GM21619 (cell line): ENCODE data around the gene INCA1.

Experiments used
- ATAC-seq: cut with Tn5 transposase; IDR thresholded peaks from one replicate; pipeline ENCODE4 v1.9.1; 2021; ENCODE audit not compliant: unreplicated experiment

INCA1 gene

DNA sequence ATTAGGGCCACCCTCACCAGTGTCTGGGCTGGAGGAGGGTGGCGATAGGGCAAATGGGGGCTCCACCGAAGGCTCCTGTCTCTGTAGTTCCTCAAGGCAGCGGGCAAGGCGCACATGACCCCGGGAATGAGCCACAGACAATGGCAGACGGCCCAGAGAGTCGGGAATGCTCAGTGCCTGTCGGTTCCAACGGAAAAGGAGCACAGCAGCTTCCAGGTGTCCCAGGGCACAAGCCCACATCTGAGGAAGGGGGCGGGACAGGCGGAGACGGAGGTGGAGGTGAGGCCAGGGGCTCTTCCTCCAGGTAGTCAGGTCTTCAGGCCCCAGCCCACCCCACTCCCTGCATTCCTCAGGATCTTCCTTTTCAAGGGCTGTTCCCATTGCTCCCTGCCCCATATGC lies 24.6 kb downstream of the INCA1 start:
- ATAC-seq = no peak

DNA sequence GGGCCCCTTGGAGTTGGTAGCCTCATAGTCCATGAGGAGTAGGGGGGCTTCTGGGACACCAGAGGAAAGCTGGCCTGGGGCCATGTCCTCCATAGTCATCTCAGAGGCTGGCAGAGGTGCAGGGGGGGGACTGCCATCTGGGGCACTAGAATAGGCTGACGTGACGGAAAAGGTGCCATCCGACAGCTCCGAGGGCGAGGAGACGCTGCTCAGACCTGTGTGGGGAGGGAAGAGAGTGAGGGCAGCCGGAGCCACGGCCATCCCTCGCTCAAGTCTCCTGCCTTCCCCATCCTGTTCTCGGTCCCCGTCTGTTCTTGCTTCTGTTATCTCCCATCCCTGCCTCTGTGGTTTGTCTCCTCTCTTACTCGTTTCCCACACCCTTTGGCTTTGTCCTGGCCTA lies 25.0 kb downstream of the INCA1 start:
- no peak for ATAC-seq

DNA sequence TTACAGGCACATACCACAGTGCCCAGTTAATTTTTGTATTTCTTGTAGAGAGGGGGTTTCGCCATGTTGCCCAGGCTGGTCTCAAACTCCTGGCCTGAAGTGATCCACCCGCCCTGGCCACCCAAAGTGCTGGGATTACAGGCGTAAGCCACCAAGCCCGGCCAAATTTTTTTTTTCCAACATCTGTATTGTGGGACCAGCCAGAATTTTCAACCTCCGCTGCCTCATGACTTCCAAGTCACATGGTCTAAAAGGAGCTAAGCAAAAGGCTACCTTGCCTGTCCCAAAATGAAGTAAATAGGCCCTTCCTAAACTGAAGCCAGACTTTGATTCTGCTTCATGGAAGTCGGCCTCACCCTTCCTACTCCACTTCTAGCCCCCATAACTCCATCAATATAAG lies 25.5 kb downstream of the INCA1 start:
- ATAC-seq = no peak

DNA sequence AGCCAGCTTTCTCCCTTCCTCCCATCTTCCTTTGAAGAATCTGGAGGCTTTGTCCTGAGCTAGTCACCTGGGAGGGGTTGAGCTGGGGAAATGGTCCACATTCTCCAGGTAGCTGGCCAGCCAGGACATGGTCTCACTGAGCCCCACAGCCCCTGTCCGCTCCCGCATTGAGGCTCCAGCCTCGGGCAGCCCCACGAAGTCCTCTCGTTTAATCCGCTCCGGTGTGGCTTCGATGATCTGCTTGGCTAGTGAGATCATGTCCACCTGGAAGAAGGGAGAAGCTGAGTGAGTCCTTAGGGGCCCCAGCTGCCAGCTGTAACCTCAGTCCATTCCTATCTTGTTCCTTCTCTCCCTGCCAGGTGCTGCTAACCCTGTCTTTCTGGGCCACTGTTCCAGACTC lies 27.0 kb downstream of the INCA1 start:
- ATAC-seq = no peak

DNA sequence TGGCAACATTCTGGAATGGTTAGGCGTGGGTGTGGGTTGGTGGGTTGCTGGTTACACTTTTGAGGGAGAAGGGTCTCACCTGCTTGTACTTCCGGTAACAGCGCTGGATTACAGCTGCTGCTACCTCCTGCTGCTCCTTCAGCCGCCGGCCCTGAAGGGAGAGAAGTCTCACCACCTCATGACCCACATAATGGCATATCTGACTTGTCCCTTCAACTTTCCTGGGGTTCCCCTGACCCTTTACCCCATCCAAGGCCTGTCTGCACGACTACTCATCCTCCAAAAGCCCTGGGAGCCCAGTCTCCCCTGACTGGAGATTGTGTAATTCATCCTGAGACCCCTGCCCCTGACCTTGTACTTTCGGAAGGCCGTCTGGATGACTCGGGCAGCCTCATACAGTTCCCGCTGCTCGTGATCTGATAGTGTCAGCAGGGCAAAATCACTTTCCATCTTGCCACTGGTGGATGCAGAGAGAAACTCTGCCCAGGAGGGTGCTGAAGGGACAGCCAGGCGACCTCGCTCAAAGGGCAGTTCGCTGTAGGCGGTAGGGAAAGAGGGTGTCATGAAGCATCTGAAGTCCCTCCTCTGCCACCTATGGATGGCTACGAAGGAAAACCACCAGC lies 27.7 kb downstream of the INCA1 start:
- ATAC-seq = no peak

DNA sequence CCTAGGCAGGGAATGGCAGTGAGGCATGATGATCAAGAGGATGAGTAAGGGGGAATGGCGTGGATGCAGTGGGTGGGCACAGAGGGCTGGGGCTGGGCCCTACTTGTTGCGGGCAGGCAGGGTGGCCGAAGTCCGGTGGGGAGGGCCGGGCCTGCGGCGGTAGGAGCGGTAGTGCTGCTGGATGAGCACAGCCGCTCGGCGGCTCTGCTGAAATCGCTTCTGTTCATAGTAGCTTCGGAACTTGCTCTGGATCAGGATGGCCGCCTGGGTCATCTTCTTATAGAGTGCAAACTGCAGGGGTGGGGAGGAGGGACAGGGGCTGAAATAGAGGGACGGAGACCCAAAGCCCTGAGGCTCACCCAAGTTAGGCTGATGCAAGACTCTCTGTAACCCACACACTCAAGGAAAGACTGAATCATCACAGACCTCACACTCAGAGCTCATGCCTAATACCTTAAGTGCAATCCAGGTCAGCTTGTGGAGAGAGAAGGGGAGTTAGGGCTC lies 28.2 kb downstream of the INCA1 start:
- no peak for ATAC-seq

DNA sequence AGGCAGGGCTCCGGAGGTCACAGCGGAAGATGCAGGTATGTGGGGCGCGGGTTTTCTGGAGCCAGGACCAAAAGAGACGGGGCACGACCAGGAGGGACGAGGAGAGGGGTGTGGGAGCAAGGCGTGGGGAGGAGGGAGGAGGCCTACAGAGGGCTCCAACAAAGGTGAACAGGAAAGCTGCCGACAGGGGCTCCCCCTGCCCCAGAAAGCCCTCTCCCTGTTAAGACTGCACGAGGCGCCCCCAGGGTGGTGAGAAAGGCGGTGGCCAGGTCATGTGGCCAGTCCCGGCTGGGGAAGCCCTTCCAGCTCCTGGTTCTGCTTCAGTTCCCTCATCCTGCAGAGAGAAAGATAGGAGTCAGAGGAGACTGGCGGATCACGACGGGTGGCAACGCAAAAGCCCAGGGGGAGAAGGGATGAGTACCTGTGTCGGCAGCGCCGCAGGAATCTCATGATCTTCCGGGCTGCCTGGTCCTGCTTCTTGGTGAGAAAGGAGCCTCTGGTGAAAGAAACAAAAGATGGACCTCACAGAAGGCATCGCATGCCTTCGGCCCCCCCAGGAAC lies 28.8 kb downstream of the INCA1 start:
- ATAC-seq = no peak

DNA sequence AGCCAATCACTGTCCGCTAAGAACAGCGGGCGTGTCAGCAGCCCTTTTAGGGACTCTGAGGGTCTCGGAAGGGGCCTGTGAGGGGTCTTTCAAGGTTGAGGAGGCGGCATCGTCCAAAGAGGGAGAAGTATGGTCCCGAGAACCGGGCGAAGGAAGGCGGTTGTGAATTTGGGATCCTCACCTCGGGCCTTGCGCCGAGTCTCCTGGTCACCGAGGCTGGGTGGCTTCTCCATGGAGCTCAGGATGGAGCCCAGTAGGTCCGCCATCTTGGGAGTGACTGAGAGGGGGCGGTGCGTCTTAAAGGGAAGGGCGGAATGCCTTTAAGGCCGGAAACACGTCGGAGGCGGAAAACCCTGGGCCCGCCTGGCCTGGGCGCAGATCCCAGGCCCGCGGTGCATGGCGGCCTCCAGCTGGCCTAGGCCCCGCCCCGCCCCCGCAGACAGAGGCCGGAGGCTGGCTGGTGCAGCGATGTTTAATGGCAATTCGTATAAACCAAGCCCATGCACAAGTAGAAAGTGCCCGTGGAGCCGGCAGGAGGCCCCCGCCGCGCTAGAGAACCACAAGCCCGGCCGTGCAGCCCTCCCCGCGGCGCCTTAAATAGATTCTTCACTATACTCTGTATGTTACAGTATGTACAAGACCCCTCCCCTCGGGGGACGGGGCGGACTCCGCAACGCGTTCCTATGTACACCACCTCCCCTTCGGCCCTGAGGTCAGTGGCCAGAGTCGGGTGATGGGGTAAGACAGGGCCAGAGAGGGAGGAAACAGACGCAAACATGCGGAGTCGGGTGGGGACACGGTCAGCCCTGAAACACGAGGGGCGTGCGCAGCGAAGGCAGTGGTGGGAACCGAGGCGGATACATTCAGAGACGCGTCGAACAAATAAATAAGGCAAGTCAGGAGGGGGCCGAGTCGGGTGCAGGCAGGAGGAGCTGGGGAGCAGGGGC lies 29.5 kb downstream of the INCA1 start, which contains the start of gene SPAG7:
SPAG7 (minus strand) TSS at position 279 of the 947 bp plus-strand sequence; CDS start at position 266, 13 bp downstream.
- peak; percentile 54 for ATAC-seq

DNA sequence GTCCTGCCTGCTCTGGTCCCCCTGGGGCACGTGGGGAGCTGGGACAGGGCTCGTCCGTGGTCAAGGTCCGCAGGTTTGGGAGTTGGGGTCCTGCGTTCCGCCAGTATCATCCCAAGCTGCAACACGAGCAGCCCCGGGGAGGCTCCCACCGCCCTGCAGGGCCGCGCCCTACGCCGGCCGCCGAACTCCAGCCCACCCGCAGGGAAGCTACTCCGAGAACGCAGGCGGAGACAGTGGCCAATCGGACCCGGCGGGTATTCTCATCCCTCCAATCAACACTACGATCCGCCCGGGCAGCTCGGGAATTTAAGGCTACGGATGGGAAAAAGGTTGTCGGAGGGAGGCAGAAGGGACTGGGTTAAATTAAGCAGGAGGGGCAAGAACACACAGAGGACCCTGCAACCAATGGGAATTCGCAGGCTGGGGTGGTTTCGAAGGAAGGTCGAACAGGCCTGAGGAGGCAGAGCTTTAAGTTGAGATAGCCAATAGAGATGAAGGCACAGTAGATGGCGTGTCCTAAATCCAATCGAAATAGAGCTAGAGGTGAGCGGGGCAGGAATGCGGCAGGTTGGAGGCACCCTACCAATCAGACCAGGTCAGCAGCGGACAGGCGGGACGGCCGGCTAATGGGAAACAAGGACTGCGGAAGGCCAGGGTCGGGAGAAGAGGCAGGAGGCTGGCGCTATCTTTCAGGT lies 30.3 kb downstream of the INCA1 start:
- ATAC-seq = peak; percentile 77

DNA sequence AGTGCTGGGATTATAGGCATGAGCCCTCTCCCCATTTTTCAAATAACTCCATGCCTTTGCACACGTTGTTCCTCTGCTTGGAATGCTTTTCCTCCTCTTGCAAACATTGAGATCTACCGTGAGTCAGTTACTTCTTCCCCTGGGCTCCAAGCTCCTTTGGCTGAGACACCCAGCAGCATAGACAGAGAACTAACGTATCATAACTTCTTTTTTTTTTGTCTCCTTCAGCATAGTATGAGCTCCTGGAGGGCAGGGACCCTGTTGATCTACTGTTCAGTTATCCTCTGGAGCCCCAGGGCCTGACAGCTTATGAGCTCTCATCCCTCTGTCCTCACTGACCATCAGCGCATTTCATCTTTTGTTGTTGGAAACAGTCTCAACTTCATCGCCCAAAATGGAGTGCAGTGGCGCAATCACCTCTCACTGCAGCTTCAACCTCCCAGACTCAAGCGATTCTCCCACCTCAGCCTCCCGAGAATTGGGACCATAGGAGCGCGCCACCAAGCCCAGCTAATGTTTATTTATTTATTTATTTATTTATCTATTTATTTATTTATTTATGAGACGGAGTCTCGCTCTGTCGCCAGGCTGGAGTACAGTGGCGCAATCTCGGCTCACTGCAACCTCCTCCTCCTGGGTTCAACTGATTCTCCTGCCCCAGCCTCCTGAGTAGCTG lies 31.9 kb downstream of the INCA1 start:
- ATAC-seq = no peak

DNA sequence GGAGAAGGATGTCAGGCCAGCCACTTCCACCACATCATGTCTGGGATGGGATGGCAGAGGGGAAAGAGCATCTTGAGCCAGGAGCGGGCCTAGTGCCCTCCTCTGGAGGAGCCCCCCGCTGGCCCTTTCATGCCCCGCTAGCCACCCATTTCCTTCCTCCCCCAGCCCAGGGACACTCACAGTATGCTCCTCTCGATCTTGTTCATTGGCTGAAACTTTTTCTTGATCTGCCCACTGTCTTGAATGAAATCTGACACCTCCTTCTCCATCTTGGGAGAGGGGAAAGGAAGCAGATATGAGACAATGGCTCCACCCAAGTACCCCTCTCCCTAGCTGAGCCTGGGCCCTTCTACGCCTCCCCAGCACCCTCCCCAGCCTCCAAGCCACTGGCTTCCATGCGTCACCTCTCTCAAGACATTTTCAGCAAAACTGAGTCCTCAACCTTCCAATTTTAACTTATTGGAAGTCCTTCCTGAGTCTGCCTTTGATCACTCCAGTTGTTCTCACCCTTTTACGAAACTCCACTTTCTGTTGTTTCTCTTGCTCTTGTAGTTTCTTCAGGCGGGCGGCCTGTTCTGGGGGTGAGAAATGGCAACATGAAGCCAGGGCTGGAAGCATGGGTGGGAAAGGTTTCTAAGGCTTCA lies 36.9 kb downstream of the INCA1 start:
- no peak for ATAC-seq

DNA sequence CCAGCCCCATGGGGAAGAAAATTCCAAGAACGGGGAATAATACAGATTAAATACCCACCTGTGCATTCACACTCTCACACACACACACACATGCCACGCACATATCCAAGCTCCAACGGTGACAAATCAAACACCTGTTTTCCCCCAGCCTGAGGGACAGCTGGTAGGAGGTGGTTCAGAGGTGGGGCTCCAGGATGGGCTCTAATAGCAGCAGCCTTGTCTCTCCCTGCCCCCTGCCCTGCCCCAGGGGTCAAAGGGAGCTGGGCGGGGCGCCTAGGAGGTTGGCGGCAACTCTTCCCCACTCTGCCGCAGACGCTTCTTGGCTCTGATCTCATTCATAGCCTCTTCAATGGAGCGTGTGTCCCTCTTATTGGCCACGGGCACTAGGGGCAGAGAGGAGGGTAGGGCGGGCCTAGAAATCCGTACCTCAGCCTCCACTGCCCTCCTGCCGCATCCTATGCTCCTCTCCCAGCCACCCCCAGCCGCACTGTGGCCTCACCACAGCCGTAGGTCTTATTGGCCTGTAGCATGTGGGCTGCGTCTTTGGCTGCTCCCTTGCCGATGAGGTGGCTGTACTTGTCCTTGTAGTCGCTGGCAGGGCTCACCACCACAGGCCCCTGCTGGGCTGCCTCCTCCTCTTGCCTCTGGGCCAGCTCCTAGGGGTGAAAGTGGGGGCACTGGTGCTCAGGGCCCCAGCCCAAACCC lies 37.9 kb downstream of the INCA1 start:
- ATAC-seq = no peak

DNA sequence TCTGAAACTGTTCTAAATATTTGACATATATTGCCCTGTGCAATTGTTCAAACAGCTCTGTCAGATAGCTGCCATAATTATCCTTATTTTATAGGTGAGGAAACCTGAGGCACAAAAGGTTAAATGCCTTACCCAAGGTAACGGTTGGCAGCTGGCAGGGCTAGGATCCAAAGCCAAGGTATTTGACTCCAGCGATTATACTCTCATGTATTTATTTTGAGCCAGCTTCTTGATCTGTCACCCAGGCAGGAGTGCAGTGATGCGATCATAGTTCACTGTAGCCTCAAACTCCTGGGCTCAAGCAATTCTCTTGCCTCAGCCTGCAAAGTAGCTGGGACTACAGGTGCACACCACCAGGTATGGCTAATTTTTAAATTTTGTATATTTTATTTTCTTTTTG lies 39.2 kb downstream of the INCA1 start:
- ATAC-seq = no peak

DNA sequence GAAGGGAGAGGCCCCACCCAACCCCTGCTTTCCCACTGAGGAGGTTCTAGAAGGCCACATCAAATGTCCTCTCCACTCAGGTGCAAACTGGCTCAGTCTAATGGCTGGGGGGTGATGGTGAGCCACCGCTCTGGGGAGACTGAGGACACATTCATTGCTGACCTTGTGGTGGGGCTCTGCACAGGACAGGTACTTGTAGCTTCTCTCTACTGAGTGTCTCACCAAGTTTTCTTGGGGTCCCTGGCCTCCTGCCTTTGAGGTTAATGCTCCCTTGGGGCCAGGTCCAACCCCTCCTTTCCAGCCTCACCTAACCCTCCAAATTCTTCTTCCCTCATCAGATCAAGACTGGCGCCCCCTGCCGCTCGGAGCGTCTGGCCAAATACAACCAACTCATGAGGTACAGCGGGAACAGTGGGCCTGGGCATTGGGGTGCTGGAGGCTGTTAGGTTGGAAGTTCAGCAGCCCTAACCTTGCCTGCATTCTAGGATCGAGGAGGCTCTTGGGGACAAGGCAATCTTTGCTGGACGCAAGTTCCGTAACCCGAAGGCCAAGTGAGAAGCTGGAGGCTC lies 40.7 kb downstream of the INCA1 start:
- ATAC-seq = no peak

DNA sequence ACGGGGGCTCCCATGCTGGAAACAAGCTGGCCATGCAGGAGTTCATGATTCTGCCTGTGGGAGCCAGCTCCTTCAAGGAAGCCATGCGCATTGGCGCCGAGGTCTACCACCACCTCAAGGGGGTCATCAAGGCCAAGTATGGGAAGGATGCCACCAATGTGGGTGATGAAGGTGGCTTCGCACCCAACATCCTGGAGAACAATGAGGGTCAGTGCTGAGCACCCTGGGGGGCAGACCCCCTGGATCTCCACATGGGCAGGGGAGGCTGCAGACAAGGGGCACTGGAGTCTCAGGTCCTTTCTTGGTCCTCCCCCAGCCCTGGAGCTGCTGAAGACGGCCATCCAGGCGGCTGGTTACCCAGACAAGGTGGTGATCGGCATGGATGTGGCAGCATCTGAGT lies 42.2 kb downstream of the INCA1 start:
- no peak for ATAC-seq

DNA sequence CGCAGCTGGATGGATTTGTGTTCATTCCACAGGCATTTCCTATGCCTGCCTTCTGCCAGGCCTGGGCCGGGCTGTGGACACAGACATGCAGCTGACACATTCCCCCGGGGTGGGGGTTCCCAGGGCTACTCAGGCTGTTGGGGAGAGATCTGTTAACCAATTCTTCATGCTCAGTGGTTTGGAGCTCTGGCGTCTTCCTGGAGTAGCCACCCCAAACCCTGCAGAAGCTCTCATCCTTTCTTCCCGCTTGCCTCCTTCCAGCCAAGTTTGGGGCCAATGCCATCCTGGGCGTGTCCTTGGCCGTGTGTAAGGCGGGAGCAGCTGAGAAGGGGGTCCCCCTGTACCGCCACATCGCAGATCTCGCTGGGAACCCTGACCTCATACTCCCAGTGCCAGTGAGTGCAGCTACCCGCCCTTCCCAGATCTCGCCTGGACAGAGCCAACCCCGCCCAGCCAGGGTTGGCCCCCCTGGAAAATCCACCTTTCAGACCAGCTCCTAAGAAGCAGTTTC lies 43.8 kb downstream of the INCA1 start:
- ATAC-seq = no peak

DNA sequence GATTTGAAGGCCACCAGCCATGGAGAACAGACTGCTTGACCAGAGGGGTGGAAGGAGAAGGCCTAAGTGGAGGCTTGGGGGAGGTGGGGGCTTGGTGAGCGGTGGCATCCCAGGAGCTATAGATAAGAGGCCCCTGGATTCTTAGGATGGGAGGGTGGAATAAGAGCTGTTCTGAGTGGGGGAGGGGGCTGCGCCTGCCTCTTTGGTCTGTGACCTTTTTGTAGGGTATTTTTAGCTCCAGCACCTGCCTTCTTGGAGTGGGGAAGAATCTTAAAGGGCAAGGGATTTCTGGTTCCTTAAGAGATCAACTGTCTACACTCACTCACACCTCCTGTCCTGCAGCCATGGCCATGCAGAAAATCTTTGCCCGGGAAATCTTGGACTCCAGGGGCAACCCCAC lies 45.8 kb downstream of the INCA1 start:
- no peak for ATAC-seq

DNA sequence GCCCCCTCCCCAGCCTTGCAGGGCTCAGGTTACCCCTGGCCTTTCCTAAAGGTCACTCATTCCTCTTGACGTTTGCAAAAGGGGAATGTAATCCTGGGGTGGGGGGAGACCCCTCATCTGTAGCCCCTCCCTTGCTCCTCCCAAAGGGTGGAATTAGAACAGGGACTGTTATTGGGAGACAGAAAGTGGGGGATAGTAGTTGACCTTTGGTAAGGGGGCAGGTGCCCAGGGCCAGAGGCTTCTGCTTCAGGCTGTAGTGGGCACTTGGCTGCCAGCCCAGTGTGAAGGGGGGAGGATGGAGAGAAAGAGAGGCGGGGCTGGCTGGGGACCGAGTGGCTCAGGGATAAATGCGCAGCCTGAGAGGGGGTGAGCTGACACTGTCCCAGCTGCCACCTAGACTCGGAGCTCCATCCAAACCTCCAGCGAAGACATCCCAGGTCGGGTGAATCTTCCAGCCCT lies 46.5 kb downstream of the INCA1 start, which contains the start of gene ENO3:
ENO3 (plus strand) TSS at position 374 of the 459 bp plus-strand sequence. CDS start 711 bp downstream, outside the sequence.
- no peak for ATAC-seq
